NCI-H146 (cell line): ENCODE data around the gene TNFRSF14.

Source experiments
- DNase-seq: peaks from one replicate; lab custom pipeline; 2025; lab: John Stamatoyannopoulos, UW

TNFRSF14 gene

DNA sequence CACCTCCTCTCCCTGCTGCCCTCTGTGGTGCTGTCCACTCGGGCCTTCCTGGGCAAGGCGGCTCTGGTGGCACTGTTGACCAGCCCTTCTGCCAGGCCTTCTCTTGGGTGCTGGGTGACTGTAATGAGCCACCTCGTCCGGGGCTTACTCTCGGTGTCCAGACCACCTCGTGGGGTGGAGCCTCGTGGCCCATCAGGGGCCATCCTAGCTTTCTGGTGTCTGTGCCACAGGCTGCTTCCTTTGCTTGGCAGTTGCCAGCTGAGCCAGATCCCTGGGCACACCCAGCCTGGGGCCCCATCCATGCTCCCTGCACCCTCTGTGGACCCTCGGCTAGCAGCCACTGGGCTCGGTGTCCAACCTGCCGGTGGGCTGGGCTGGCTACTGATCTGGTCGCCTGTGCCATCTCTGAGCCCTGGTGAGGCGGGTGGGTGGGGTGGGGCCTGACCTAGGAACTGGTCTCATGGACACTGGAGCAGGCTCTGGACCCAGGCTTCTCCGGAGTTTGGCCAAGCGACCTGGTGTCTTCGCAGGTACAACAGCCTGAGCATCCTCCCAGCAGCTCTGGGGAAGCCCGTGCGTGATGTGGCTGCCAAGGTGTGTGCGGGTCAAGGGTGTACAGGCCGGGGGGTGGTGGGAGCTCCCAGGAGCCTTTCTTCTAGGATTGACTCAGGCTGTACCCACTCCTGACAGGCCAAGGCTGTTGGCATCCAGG, 31.8 kb downstream of the TNFRSF14 start:
- no peak for DNase-seq

DNA sequence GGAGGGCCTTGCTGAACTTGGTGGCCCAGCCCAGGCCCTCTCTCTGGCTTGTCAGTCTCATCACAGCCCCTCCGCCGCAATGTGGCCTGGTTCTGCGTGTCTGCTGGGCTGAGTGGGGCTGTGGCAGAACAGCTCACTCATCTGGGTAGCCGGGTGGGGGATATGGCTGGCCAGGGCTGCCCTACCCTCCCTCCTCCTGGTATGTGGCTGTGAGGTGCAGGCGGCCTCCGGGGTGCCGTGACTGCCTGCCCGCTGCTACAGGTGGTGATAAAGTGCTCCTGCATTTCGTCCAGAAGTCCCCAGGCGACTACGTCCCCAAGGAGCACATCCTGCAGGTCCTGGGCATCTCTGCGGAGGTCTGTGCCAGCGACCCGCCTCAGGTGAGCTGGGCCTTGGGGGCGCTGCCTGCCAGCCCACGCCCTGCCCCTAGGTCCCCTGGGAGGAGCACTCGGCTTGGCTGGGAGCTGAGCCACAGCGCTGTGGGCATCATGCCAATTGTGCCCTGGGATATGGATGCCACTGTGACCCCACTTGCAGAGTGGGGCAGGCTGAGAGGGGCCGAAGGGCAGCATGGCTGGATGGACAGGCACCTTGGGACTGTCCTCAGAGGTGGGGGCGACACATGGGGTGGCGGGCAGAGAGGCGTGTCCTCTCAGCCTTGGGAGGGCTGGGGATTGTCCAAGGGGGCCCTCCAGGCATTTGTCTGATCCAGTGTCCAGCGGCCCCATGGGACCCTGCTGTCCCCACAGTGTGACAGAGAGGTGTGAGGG, 32.7 kb downstream of the TNFRSF14 start:
- DNase-seq, result no peak

DNA sequence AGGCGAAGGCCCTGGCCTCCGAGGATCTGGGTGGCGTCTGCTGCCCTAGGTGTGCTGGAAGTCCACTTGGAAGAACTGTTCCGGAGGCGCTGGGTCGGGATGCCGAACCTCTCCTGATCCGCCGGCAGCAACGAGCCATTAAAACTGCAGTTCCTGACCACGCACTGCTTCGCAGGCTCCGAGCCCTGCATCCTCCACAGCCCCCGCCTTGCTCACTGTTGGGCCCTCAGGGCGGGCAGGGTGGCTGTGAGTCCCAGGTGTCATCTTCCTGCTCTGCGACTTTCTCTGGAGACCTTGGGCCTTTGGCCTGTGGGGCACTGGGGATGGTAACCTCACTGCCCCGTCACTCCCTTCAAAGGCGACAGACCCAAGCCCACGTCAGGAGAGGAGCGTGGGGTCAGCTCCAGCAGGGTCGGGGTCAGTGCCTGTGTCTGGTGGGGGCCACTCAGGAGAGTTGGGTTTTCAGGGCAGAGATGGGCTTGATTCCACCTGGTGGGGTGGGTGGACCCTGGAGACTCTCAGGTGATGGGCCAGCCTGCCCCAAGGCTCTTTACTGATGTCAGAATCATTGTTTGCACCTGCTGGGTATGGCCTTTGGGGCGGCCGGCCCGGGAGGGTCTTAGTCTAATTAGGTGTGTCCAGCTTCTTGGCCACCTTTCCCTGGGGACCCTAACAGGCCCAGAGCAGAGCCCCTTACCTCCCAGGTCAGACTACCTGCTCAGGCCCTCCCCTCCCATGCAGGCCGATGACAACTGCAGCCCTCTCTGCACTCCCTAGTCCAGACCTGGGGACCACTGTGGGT, 33.5 kb downstream of the TNFRSF14 start:
- no peak for DNase-seq

DNA sequence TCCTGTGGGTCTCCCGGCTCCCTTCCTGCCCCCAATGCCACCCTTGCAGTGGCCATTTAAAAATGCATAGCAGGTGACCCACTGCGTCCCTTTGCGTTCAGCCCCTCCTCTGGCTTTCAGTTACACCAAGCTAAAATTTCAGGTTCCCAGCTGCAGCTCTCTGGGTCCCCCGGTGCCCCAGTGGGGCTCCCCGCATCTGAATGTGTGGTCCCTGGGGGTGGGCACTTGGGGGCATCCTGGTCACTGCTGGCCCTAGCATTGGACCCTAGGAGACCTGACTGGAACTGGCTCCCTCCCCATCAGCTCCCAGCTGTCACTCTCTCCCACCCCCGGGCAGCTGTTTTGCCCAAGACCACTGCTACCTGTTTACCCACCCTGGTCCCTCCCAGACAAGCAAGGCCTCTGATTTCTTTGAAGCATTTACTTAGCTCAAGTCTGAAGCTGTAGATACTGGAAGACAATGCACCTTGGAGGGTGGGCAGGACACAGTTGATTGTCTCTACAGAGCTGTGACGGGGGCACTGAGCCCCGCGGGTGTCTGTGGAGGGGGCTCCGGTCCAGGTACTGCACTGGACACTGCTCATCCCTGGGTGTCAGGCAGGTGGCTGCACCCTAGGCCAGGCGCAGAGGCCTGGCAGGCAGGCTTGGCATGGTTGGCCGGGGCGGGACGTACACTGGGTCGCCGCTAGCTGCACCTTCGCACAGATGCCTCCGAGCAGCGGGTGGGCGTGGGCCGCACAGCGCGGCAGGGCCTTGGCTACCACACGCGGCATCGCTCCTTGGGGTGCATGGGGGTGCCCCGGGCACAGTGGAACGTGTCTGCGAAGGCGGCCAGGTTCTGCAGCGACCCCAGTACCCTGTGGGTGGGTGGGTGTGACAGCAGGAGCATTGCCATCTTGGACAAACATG, 34.3 kb downstream of the TNFRSF14 start:
- DNase-seq, result no peak

DNA sequence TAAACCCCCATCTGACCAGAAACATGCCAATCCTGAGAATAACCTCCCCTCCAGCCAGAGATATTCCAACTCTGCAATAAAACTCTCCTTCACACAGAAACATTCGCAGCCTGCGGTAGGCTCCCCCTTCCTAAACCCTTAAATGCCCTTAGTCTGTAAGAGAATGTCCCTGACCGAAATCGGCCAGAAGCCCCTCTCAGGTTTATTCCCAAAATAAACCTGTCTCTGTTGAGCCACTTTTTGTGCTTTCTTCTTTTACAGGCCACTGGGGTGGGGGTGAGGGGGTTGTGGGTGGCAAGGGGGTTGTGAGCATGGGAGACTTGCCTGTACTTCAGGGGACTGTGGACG, 35.0 kb downstream of the TNFRSF14 start:
- DNase-seq, result no peak

DNA sequence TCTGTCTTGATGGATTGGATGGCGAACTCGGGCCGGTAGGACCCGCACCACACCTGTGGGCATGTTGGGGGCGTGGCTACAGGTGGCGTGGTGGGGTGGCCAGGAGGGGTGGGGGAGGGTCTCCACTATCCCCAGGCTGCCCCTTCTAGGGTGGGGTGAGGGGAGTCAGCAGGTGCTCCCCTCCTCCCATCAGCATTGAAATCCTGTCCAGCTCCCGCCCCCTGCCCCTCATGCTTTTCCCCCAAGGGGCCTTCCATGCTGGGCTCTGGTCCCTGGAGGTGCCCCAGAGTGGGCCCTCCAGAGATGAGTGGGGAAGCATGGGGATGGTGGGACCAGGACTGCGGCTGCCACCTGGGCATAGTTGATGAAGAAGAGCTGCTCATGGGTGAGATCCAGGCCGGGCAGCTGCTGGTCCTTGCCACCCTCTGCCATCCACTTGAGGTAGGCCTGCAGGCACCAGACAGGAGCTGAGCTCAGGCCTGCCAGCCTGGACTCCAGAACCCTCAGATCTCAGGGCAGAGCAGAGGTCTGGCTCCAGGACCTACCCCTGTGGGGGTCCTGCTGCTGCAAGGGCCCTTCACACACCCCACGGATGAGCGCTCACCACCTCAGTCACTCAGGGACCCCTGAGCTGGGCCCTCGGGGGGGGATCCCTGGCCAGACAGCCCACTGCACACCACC, 35.5 kb downstream of the TNFRSF14 start:
- DNase-seq, result no peak

DNA sequence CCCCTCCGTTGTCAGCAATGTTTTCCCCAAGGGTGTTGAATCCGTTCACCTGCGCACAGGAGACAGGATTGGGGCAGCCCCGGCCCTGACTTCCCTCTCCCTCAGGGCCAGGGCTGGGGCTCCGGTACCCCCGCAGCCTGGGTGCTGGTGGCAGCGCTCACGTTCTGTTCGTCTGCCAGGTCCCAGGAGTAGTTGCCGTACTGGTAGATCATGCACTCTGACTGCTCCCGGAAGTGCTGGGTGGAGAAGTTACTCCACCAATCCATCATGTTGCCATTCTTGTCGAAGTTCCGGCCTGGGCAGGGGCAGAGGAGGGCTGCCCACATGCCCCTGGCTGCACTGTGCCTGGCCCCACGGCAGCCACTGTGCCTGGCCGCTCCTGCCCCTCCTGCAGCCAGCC, 36.5 kb downstream of the TNFRSF14 start:
- no peak for DNase-seq

DNA sequence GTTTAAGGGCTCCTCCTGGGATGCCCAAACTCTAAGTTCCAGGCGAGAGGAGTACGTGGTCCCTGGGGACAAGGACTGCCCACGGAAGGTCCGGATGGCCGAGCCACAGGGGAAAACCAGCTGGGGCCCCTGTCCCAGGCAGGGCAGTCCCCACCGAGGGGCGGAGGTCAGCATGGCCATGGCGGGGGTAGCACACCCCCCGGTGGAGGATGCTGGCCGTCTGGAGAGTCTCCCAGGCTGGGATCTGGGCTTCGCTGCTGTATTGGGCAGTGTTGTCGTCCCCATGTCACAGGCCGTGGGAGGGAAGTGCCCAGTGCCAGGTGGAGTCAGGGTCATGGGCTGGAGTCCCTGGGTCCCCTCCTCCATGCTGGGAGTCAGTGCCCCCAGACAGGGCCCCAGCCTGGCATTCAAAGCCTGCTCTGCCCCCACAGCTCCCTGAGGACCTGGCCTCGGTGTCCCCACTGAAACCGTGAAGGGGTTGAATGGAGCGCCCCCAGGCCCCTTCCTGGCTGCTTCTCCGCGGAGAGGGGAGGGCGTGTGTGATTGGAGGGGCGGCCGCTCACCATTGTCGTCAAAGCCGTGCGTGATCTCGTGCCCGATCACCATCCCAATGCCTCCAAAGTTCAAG, 37.2 kb downstream of the TNFRSF14 start:
- no peak for DNase-seq

DNA sequence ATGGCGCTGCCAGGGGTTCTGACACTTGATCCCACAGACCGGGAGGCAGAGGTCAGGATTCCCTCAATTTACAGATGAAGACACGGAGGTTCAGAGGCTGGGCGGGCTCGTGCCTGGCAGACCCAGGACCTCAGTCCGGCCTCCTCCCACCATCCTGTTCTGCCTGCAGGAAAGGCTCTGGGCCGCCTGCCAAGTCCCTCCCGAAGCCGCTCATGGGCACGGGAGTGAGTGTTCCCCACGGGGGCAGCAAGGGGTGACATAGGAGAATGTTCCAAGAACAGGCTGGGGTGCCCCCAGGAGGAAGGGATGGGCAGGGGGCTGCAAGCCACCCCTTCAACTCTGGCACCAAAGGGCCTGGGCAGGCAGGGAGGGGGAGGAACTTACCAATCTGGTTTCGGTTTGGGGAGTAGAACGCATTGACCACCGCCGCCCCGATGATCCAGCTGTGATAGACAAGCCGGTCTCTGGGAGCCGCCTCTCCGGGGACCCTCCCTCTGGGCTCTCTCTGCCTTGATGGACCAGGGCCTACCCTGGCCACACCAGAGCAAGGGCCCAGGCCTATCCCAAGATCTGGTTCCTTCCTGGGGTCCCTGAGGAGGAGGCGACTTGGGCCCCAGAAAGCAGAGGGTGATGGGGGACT, 38.0 kb downstream of the TNFRSF14 start:
- DNase-seq, result no peak

DNA sequence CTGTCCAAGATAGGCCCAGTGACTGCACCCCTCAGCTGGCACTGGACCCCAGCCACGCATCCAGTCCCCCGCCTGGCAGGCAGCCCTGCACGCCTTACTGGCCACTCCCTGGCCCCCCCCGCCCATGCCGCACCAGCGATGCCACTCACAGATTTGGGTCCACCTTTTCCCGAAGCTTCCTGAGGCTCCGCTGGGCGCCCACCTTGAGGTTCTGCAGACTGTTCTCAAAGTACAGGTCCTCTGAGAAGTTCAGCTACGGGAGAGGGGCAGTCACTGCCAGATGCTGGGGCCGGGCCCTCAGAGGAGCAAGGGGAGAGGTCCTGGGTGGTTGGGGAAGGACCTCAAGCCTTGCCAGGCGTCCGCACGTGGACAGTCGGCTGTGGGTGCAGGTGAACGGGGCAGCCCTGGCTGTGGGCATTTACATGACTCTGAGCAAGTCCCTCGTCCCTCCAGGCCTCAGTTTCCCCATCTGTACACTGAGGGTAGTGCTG, 38.5 kb downstream of the TNFRSF14 start:
- no peak for DNase-seq

DNA sequence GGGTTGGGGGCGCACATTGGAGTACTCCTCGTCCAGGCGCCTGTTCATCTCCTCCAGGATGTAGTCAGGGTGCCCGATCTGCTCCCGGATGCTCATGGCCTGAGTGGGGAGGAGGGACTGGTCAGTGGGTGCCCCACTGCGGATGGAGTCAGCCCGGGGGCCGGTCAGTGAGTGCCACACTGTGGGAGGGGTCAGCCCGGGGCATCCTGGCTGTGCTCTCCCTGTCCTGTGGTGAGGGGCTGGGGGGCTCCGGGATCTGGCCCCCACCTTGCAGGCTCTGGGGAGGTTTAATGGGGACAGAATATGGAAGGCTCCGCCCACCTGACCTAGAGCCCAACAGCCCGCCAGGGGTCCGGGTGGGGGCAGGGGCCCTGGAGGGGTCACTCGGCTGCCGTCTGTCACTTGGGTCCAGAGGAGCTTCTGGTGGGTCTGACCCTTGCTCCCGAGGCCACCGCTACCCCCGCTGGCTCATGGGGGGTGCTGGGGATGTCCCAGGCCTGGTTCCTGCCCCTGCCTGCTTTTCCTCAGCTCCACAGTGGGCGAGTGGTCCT, 39.2 kb downstream of the TNFRSF14 start:
- no peak for DNase-seq

DNA sequence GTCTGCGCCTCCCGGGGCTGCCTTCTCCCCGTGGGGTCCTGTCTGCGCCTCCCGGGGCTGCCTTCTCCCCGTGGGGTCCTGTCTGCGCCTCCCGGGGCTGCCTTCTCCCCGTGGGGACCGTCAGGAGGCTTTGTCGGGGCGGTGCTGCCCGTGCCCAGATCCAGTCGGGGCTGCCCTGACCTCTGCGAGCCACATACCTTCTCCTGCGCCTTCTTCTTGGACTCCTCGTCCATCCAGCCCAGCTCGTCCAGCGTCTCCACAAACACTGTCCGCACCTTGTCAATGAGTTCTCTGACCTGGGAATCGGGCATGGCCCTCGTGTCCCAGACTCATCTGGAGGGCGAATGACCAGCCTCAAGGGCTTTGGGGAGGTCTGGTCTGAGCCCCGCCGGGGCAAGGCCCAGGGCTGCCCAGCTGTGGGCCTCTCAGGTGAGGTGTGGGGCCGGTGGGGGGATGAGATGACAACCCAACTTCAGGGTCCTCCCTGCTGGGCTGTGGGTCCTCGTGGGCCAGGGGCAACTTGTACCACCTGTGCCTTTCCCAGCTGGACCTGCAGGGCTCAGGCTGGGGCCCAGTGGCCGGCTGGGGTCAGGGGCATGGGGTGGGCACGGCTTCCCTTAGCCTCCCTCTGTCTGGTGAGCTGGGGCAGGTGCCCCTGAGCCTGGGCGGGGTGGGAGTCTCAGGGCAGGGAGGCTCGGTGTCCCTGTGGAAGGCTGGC, 39.8 kb downstream of the TNFRSF14 start:
- no peak for DNase-seq

DNA sequence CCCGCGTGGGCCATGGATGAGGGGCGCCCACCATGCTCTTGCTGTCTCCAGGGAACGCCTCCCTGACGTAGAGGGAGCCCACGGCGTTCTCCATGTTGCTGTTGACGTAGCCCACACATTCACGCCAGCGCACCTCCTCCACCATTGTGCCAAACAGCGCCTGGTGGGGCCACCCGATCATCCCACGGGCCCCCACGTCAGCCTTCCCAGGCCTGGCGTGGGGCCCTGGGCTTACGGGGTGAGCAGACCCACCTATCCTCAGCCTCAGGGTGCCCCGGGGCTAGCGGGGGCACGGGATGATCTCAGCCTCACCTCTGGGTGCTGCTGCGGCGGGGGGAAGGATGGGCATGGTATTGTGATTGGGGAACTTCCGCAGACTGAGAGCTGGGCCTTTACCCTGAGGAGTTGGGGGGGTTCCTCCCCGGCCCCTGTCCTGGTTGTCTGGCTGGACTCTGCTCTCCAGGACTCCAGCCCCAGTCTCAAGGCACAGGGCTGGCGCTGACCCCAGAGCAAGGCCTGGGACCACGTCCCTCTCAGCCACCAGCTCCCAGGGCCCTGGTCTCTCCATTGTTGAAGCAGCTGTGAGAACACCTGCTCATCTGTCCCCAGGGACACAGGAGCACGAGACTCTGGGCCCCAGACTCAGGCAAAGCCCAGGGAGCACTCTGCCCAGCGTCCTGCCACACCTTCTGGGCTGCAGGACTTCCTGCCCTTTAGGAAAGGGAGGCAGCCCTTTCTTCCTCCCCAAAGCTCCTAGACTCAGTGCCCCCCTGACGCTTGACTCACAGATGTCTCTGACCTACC, 40.6 kb downstream of the TNFRSF14 start:
- no peak for DNase-seq

DNA sequence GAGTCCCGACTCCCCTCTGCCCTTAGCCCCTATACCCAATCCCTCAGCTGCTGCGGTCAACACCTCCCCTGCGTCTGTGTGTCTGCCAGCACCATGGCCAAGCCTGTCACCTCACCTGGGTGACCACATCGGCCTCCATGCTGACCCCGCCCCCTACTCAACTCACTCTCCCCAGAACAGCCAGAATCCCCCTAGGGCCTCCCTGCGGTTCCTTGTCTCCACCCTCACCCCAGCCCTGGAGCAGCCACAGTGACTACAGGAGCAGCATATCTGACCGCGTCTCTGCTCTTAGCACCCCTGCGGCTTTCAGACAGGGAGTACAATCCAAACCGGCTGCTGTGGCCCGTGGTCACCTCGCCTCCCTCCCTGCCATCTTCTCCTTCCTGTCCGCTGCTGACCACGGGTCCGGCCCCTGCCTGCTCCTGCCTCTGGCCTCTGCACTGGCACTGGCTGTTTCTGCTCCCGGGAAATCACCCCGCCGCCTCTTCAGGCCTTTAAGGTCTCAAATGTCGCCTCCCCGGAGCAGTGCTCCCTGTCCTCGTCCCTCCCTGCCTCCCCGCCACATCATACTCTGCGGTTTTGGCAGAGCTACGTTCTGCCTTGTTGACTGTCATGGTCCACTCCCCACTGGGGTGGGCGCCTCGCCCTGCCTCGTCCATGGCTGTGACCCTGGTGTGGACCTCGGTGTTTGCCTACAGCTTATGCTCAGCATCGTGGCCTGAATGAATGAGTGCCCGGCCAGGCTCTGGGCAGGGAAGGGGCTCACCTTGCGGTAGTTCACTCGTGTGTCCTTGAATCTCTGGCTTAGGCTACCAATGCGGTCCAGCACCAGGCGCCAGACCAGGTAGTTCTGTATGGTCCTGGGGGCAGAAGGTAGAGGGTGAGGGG, 41.5 kb downstream of the TNFRSF14 start:
- no peak for DNase-seq

DNA sequence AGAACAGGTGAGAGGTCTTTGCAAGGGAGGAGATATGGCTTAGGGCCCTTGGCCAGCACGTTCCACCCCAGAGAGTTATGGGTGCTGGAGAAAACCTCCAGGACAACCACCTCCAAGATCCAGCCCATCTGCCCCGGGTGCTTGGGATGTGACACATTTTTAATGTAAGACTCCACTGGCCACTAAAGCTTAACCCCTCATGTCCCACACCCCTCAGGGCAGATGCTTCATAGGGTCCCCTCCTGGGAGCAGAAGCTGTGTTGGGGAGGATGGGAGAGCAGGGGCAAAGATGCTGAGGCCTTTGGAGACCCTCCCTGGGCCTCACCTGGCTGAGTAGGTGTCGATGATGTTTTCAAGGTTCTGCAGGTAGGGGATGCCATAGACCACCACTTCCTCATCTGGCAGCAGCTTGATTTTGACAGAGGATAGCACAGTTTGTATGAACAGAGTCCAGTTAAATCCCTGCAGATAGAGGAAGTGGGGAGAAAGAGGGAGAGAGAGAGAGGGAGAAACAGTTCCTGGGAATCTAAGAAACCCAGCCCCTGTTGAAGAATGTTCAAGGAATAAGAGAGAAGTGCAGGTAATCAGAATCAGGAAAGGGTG, 42.3 kb downstream of the TNFRSF14 start:
- no peak for DNase-seq

DNA sequence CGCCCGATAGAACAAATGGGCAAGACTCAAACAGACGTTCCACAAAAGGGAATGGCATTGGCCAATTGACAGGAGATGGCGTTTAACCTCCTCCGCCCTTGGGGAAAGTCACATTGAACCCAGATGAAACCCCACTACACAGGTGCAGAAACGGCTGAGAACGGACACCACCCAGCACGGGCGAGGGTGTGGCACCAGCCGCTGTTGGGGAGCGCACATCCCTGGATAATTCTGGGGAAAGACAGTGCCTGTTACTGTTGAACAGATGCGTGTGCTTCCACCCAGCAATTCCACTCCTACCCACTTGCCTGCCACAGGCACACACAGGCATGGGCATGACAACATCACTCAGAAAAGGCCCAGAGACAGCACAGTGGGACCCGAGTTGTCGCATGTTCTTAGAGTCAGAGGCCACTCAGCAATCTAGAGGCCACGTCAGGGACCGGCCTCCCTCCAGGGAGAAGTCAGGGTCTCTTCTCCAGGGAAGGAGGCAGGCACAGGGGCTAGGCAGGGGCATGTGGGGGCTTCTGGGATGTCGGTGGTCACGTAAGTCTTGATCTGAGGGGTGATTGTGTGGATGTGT, 45.6 kb downstream of the TNFRSF14 start:
- no peak for DNase-seq
